Upper lobe of left lung (tissue), 6 donors: ENCODE data around the gene TCEA3. TPM values are rescaled to one million over a fixed set of nuclear protein-coding genes. Genes with fewer than 3 reads are reported as not detected.

ENCODE experiments used
- ATAC-seq, 2 donors: fragments of 200-7000 bp; cut with Tn5 transposase; one replicate each; pipeline ENCODE4 v1.9.1; 2022; ENCODE audit warnings: mild to moderate bottlenecking in 2 of 2, moderate library complexity in 2 of 2; ENCODE audit not compliant: low FRiP score in 2 of 2
- DNase-seq, 2 donors: peaks; one replicate each; pipeline ENCODE4 v3.0.0-alpha.2; 2019 to 2020
- H3K27ac ChIP-seq, 4 donors: fragments of 200-600 bp; sonication (generic); one replicate each; pipeline ENCODE4 v1.5.1; 2016 to 2019
- H3K27me3 ChIP-seq, 4 donors: fragments of 200-600 bp; sonication (generic); one replicate each; pipeline ENCODE4 v1.5.1; 2017 to 2019
- H3K36me3 ChIP-seq, 4 donors: fragments of 200-600 bp; sonication (generic); one replicate each; pipeline ENCODE4 v1.5.1; 2016 to 2019
- H3K4me1 ChIP-seq, 4 donors: fragments of 200-600 bp; sonication (generic); one replicate each; pipeline ENCODE4 v1.5.1; 2018 to 2019
- H3K4me3 ChIP-seq, 4 donors: fragments of 200-600 bp; sonication (generic); one replicate each; pipeline ENCODE4 v1.5.1; 2017 to 2019; ENCODE audit warnings: mild to moderate bottlenecking in 2 of 4, moderate library complexity in 1 of 4
- H3K9me3 ChIP-seq, 4 donors: fragments of 200-600 bp; sonication (generic); one replicate each; pipeline ENCODE4 v1.5.1; 2018 to 2019
- CTCF ChIP-seq, 6 experiments: fragments of 450-650 bp in 4 of 6; fragments of 200-600 bp in 2 of 6; sonication (generic) in 2 of 6; IDR thresholded peaks; one replicate each; pipeline ENCODE4 v1.5.1; 2016 to 2019; ENCODE audit warnings: antibody characterized with exemption in 6 of 6
- EP300 ChIP-seq, 4 donors: sonication (generic); formaldehyde crosslinking; IDR thresholded peaks; one replicate each; pipeline ENCODE4 v1.5.1; 2017; ENCODE audit warnings: antibody characterized with exemption in 4 of 4, control low read depth in 2 of 4
- POLR2A ChIP-seq, 4 donors: fragments of 450-650 bp; IDR thresholded peaks; one replicate each; pipeline ENCODE4 v1.5.1; 2016 to 2017; ENCODE audit warnings: antibody characterized with exemption in 4 of 4, mild to moderate bottlenecking in 2 of 4
- POLR2AphosphoS5 ChIP-seq, 2 donors: sonication (generic); formaldehyde crosslinking; IDR thresholded peaks; one replicate each; pipeline ENCODE4 v1.5.1; 2017; ENCODE audit warnings: antibody characterized with exemption in 2 of 2
- WGBS, 2 donors: methylation state at CpG; one replicate each; pipeline ENCODE4 v1.1.5; 2017 to 2018; 5-methylcytosine and 5-hydroxymethylcytosine counted together
- total RNA-seq, 6 donors: library from RNA; depleted of rRNA in 4 of 6; stranded (reverse); fragments of >200 nt in 4 of 6; gene quantifications; one replicate each; pipeline versions ENCODE4 v1.1.0 to v1.2.1, GENCODE V29; 2016 to 2021
- donor health status: DM: no; HTN: no; CAD: no; lungs with moderate emphysema.
- donor health status: DM: no; HTN: yes; CAD: no; lungs with severe emphysema.

The TCEA3 gene
- total RNA-seq, 6 donors from 2014 or later = 32.5 to 141 (median 42.9) TPM

GRCh38 chr1:23331713-23332112, 92.8 kb downstream of the TCEA3 start:
- Histone ChIP-seq H3K27ac (no peak overlapping the region), H3K4me1 (no peaks in the 10 kb centered on the region), H3K36me3 (peaks cover 22 to 98% (median 64%) of the 10 kb centered on the region in 4 donors), H3K27me3 (no peaks in the 10 kb centered on the region), H3K9me3 (no peaks in the 10 kb centered on the region), H3K4me3 (no peak overlapping the region)
- 97 to 98% methylated on average over 8 of the region's 8 CpGs for WGBS, 2 donors
- DNase-seq = no peak
- ATAC-seq = no peak
- TF ChIP-seq POLR2AphosphoS5 (IDR thresholded peaks at IDR 0.05) = no peak
- TF ChIP-seq CTCF (IDR thresholded peaks at IDR 0.05) = no peak
- TF ChIP-seq POLR2A (IDR thresholded peaks at IDR 0.05) = no peak
- TF ChIP-seq EP300 (IDR thresholded peaks at IDR 0.05) = no peak

Other genes starting within 250 kb of the TCEA3 start
- gene HTR1D, start 207.2 kb downstream of the TCEA3 start, total RNA-seq = under 1 TPM in 3 of 6 donors, not detected in 3; 0.20 to 0.51 (median 0.46) TPM
- gene HNRNPR, start 80.5 kb downstream of the TCEA3 start, total RNA-seq = 10 to 100 TPM; 43.9 to 97.7 (median 73.5) TPM
- 10 to 100 TPM in 2 of 6 donors, 1 to 10 TPM in 4; 5.5 to 11.3 (median 8.2) TPM for gene ZNF436, start 54.9 kb downstream of the TCEA3 start, total RNA-seq
- 10 to 100 TPM; 29.5 to 47.2 (median 41.8) TPM for gene ASAP3, start 59.4 kb upstream of the TCEA3 start, total RNA-seq
- gene E2F2, start 106.5 kb upstream of the TCEA3 start, total RNA-seq = 1 to 10 TPM in 5 of 6 donors, under 1 TPM in 1; 0.69 to 1.9 (median 1.1) TPM
- gene ID3, start 134.8 kb upstream of the TCEA3 start, total RNA-seq = 100 to 1,000 TPM in 4 of 6 donors, 10 to 100 TPM in 2; 75.4 to 269 (median 135) TPM